DMS 273 (cell line): ENCODE data around the gene ZBTB7C.

Experiments used
- DNase-seq: peaks from one replicate; lab custom pipeline; 2025; ENCODE audit not compliant: unreplicated experiment; lab: John Stamatoyannopoulos, UW

ZBTB7C gene

GRCh38 chr18:48171490-48172188 lies 237.5 kb downstream of the ZBTB7C start:
- no peak for DNase-seq

DNA sequence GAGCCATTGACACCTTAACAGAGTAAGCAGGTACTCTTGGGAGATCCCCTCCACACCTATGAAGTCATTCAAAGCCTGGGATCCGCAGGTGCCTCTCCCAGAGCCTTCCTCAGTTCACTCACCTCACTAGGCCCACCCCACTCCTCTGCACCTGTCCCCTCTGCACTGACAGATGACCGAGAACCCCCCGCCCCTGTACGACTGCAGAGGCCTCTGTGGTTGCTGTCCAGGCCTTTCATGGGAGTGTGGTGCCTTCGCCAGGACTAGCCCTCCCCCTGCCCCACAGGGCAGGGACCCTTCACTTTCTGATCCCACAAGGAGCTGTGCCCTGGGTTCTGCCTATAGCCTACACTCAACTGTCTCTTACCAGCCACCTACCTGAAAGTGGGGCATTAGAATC lies 238.5 kb downstream of the ZBTB7C start:
- DNase-seq, result no peak

DNA sequence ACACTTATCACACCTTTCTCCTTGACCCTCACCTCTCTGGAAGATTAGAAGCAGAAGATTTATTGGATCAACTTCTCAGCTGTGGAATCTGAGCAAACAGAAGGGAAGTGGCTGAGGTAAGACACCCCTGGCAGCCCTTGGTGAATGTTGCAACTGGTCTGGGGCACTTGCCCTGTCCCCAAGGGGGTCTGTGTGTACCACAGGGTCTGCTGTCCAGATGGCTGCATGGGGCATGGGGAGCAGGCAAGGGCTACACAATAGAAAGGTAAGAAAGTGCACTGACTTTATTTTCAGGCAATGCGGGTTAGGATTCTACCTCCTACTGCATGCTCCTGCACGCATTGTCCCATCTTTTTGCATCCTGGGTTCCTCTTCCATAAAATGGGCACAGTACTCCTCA lies 240.3 kb downstream of the ZBTB7C start:
- DNase-seq, result no peak

- DNase-seq, result no peak
These were observed 241.3 kb downstream of the ZBTB7C start for GRCh38 chr18:48167897-48168253.

DNA sequence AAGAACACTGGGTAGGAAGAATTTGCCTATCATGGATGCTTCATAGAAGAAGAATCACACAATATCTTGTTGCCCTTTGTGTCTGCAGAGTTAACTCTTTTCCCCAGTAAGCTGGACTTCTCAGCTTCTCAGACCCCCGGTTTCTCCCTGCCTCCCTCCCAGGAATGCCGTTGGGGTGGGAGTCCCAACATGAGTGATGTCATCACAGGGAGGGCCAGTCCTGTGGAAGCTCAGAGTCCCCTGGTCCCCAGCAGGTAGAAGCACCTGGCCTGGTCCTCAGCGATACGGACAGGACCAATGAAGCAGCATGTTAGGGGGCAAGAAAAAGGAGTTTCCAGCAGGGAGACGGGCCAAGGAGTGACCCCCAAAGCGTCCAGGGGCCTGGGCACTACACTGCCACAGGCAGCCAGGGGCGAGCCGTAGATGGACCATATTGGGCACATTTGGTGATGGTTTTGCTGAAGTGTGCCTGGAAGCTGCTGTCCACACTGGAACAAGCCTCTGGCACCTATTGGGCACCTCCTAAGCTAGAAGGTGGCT lies 242.8 kb downstream of the ZBTB7C start:
- no peak for DNase-seq

- no peak for DNase-seq
These were observed 243.9 kb downstream of the ZBTB7C start for GRCh38 chr18:48165111-48165866.

DNA sequence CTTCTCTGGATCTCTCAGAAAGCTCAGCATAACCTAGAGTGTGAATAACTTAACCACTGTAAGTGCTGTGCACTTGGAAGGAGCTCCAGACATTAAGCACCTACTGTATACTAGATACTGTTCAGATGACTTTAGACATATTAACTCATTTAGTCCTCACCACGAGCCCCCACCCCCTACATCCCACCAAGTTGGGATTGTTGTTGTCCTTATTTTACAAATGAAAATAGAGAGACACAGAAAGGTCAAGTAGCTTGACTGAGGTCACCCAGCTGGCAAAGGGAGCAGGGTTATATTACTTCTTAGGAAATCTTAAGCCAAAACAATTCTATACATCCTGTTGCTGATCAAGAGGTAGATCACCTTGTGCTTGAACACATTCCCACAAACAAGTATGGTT lies 244.5 kb downstream of the ZBTB7C start:
- DNase-seq, result no peak

GRCh38 chr18:48164116-48164515 lies 245.1 kb downstream of the ZBTB7C start:
- no peak for DNase-seq

DNA sequence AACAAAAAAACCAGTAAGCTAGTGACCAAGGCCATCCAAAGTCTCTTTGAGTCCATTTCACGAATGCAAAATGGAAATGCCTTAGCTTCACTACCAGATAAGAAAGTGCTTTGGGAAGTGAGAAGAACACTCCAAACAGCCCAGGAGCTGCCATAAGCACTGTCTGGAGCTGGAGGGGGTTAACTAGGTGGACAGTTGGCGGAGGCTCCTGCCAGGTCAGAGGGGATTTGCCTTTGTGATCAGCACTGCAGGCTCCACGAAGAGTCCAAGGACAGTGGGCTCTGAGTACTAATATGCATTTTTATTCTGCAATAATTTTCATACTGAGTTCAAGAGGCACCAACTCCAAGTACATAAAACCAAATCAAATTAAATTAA lies 245.5 kb downstream of the ZBTB7C start:
- no peak for DNase-seq

- DNase-seq, result peak; percentile 82
These were observed 246.0 kb downstream of the ZBTB7C start for GRCh38 chr18:48162956-48163737.

DNA sequence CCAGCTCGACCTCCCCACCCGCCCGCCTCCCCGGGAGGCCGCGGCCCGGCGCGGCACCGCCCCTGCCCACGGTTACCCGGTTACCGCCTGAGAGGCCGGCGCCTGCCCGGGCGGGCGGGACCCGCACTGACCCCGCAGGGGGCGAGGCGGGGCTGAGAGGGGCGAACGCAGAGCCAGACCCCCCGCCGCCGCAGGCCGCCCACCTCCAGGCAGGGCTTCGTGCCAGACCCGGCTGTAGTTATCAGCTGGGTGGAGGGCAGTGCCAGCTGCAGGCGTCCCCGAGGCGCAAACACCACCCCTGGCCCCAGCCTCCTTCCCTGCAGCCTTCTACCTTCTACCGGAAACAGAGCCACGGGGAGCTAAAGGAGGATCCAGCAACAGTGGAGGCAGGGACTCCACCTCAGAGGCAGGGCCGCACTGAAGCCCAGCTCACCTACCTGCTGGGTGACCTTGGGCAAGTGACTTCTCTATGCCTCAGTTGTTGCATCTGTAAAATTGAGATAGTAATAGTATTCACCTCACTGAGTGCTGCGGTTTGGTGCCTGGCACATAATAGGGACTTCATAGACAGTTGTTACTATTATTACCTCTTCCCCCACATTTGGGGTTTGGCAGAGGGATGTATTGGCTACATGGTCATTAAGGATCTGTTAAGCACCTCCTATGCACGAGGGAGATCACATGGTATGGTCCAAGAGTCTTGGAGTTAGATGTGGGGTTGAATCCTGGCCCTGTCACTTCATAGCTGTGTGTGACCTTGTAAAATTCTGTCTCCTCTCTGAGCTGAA lies 247.1 kb downstream of the ZBTB7C start:
- peak; percentile 85 for DNase-seq

GRCh38 chr18:48161191-48161910 lies 247.8 kb downstream of the ZBTB7C start:
- peak; percentile 90 for DNase-seq

- DNase-seq, result no peak
These were observed 248.6 kb downstream of the ZBTB7C start for GRCh38 chr18:48160622-48161021.

DNA sequence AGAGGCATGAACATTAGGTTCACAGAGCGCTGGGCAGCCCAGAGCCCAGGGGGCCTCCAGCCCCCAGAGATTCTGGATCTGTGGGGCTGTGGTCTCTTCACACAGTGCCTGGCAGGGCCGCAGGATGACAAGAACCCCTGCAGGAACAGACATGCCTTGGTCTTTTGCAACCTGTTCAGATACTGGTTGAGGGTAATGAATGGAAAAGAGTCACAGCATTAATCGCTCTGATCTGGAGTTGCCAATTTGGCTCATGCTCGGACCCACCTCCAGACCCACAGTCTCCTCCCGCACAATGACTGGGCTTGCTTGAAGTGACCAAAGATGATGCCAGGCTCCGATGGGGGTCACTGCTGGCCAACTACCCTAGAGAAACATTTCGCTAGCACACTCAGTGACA lies 249.4 kb downstream of the ZBTB7C start:
- no peak for DNase-seq

DNA sequence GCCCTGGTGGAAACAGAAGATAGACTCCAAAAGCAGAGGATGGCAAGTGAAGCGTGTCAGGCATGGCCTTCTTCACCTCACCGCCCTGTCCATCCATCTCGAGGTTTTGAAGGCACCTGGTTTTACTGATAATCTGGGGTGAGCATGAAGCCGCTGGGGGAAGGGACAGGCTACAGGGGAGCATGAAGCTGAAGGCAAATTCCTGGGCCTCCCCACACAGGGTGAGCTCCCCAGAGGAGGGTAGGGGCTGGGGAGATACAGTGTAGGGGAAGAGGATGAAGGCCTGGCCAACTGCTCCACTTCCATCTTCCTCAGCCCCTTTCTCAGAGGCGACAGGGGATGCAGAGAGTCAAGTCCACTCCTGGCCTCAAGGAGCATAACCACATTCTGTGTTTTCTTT lies 250.5 kb downstream of the ZBTB7C start:
- no peak for DNase-seq

- peak; percentile 15 for DNase-seq
These were observed 251.2 kb downstream of the ZBTB7C start for GRCh38 chr18:48157956-48158355.

DNA sequence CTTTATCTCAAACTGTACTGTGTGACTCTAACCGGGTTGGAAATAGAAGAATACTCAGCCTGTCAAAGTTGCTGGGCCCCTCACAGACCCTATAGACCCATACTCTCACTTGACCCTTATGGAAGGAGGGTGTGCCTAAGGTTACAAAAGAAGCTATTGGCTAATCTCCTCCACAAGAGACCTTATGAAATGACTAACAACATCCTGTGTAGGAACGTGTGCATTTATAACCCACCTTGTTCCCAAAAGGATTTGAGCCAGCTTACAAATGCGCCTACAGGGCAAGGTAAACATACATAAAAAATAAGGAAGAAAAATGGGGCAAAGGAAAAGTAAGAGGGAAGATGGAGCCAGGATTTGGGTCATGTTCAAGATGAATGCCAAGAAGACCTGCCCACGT lies 253.3 kb downstream of the ZBTB7C start:
- DNase-seq, result no peak

GRCh38 chr18:48154828-48155227 lies 254.4 kb downstream of the ZBTB7C start:
- peak; percentile 64 for DNase-seq

- no peak for DNase-seq
These were observed 255.3 kb downstream of the ZBTB7C start for GRCh38 chr18:48153613-48154481.
